ENCODE measurements around the gene EBPL. TPM values are rescaled to one million over a fixed set of nuclear protein-coding genes. Genes with fewer than 3 reads are reported as not detected.
A peak's percentile ranks its signal among the peaks of the same experiment; 100 is the strongest.

The EBPL gene
- total and polyA plus RNA-seq, 9 of the 15 experiments (the other 6 are each of a cell fraction or from before 2014, with no cell fraction given) = 5.2 to 68.3 (median 43.0) TPM

DNA sequence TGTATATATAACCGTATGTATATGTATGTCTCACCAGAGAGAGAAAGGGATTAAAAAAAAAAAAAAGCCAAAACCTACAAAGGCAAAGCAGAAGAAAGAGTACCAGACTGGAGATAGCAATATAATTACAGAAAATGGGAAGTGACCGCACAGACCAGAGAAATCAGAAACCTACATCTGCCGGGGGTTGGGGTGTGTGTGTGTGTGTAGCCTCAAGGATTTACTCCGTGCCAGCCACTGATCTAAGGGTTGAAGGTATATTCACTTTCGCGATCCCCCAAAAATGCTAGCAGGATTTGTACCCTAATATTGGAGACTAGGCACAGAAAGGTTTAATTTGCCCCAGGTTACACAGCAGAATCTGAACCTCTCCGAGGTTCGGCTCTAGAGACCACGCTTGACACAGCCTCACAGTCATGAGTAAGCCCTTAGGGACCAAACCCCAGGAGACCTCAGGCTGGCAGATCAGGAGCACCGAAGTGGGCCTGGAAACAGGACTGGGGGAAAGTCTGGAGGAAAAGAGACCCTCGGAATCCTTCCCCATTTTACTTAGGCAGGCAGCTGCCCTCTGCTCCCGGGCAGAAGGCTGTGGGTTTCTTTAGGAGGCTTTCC, 48.1 kb downstream of the EBPL start (continued):
- TF ChIP-seq TCFL5 (CRISPR knock-in tag; conservative IDR thresholded peaks at IDR 0.05) = no peak
- TF ChIP-seq ZNF217 (CRISPR knock-in tag; IDR thresholded peaks at IDR 0.05) = no peak
- no peak for TF ChIP-seq ZNF77 (CRISPR knock-in tag; IDR thresholded peaks at IDR 0.05)
- no peak for TF ChIP-seq ZNF408 (CRISPR knock-in tag; IDR thresholded peaks at IDR 0.05; ENCODE audit: low read depth)
- TF ChIP-seq THRAP3 (IDR thresholded peaks at IDR 0.05; ENCODE audit: borderline replicate concordance) = no peak
- TF ChIP-seq ZNF324 (CRISPR knock-in tag; IDR thresholded peaks at IDR 0.05) = no peak
- no peak for TF ChIP-seq HDAC3 (IDR thresholded peaks at IDR 0.05; ENCODE audit: borderline replicate concordance, partially characterized antibody)
- no peak for TF ChIP-seq RBM34 (IDR thresholded peaks at IDR 0.05; ENCODE audit: borderline replicate concordance, insufficient read depth, low read length)
- no peak for TF ChIP-seq ZNF655 (CRISPR knock-in tag; IDR thresholded peaks at IDR 0.05)
- TF ChIP-seq ZNF584 (CRISPR knock-in tag; IDR thresholded peaks at IDR 0.05; ENCODE audit: low read depth) = no peak
- 0 out of 2 replicates have a peak, but pooled peaks have one; percentile 35 for TF ChIP-seq TEAD4 (IDR thresholded peaks at IDR 0.05; ENCODE audit: low read length)
- no peak for TF ChIP-seq TEAD4 (CRISPR knock-in tag; IDR thresholded peaks at IDR 0.05; ENCODE audit: borderline replicate concordance)
- no peak for TF ChIP-seq SMC3 (conservative IDR thresholded peaks at IDR 0.05; ENCODE audit: insufficient read depth, low read depth, low read length)
- TF ChIP-seq ETV6 (IDR thresholded peaks at IDR 0.05; ENCODE audit: borderline replicate concordance in 1 of 2, low read depth in 2 of 2, low read length in 1 of 2) = no peak
- TF ChIP-seq ETV6 (CRISPR knock-in tag; IDR thresholded peaks at IDR 0.05; ENCODE audit: borderline replicate concordance) = no peak
- TF ChIP-seq C11orf30 (IDR thresholded peaks at IDR 0.05; ENCODE audit: low read depth) = no peak
- peak; percentile 39 for TF ChIP-seq TAL1 (IDR thresholded peaks at IDR 0.05)
- no peak for TF ChIP-seq NRF1 (conservative IDR thresholded peaks at IDR 0.05 in 1 of 2, IDR thresholded peaks at IDR 0.05 in 1 of 2)
- TF ChIP-seq DPF2 (IDR thresholded peaks at IDR 0.05) = peak; percentile 32; the same call in 1 of the 2 replicates
- no peak for TF ChIP-seq CAMTA2 (CRISPR knock-in tag; conservative IDR thresholded peaks at IDR 0.05)
